Gastroesophageal sphincter (tissue), 3 donors: ENCODE data around the gene TRMT2A.

Source experiments
- CTCF ChIP-seq, 4 experiments: fragments of 200-600 bp in 2 of 4; fragments of 450-650 bp in 2 of 4; sonication (generic) in 1 of 4; IDR thresholded peaks; one replicate each; pipeline ENCODE4 v1.5.1; 2017 to 2019; ENCODE audit warnings: antibody characterized with exemption in 4 of 4, mild to moderate bottlenecking in 2 of 4, moderate library complexity in 2 of 4
- EP300 ChIP-seq: sonication (generic); formaldehyde crosslinking; IDR thresholded peaks from one replicate; pipeline ENCODE4 v1.6.1; 2017; ENCODE audit warnings: antibody characterized with exemption, mild to moderate bottlenecking
- POLR2AphosphoS5 ChIP-seq: sonication (generic); formaldehyde crosslinking; IDR thresholded peaks from one replicate; pipeline ENCODE4 v1.6.1; 2017; ENCODE audit warnings: antibody characterized with exemption

- TF ChIP-seq CTCF (IDR thresholded peaks at IDR 0.05) (no peak), POLR2AphosphoS5 (no peak), EP300 (no peak)
These were observed 10.2 kb downstream of the TRMT2A start for GRCh38 chr22:20106849-20107237.
